Measurements from ENCODE around the gene MARCHF4. TPM values are rescaled to one million over a fixed set of nuclear protein-coding genes. Genes with fewer than 3 reads are reported as not detected.
"Not testable (repeated sequence)": the region's sequence is repeated elsewhere in the genome, so short reads cannot be mapped to it uniquely, and the experiment has no call there.

MARCHF4 gene
- total RNA-seq, 4 donors from 2014 or later = not detected

- Histone ChIP-seq H3K27me3 (peaks cover 0 to 5% (median 0%) of the 10 kb centered on the region in 4 donors), H3K4me3 (no peak overlapping the region), H3K27ac (no peak overlapping the region), H3K4me1 (no peaks in the 10 kb centered on the region), H3K9me3 (no peaks in the 10 kb centered on the region), H3K36me3 (no peaks in the 10 kb centered on the region)
- whole genome bisulfite sequencing, 2 donors = 41 to 43% methylated on average over 4 to 6 of the region's 6 CpGs
- no peak for DNase-seq
- intact Hi-C loops (cut with DNase I) = no loop called here
- TF ChIP-seq, protein P1, sequence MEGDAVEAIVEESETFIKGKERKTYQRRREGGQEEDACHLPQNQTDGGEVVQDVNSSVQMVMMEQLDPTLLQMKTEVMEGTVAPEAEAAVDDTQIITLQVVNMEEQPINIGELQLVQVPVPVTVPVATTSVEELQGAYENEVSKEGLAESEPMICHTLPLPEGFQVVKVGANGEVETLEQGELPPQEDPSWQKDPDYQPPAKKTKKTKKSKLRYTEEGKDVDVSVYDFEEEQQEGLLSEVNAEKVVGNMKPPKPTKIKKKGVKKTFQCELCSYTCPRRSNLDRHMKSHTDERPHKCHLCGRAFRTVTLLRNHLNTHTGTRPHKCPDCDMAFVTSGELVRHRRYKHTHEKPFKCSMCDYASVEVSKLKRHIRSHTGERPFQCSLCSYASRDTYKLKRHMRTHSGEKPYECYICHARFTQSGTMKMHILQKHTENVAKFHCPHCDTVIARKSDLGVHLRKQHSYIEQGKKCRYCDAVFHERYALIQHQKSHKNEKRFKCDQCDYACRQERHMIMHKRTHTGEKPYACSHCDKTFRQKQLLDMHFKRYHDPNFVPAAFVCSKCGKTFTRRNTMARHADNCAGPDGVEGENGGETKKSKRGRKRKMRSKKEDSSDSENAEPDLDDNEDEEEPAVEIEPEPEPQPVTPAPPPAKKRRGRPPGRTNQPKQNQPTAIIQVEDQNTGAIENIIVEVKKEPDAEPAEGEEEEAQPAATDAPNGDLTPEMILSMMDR (IDR thresholded peaks at IDR 0.05) = no peak
- TF ChIP-seq POLR2A (IDR thresholded peaks at IDR 0.05) = no peak
Observed at GRCh38 chr2:216391401-216391800, 19.1 kb upstream of the MARCHF4 start.

DNA sequence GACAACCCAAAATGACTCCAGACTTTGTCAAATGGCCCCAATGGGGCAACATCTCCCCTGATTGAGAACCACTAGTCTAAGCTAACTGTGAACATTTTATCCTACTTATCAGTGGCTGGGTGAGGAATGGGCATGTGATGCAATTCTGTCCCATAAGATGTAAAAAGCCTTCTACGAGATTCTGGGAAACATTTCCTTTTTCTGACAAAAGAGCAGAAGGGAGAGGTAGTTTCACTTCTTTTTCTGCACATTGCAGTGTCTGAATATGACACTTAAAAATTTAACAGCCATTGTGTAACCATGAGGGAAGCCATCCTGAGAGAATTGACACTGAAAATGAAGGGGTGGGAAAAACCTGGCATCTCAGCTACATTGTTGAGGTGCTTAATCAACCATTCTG lies 17.3 kb upstream of the MARCHF4 start:
- no peaks in the 10 kb centered on the region for H3K36me3 ChIP-seq
- H3K9me3 ChIP-seq = no peaks in the 10 kb centered on the region
- intact Hi-C loops (cut with DNase I) = no loop called here
- no peak for TF ChIP-seq POLR2A (IDR thresholded peaks at IDR 0.05)
- TF ChIP-seq, protein P1 (IDR thresholded peaks at IDR 0.05) = no peak
- no peak for DNase-seq
- no peaks in the 10 kb centered on the region for H3K4me1 ChIP-seq
- peaks cover 0 to 5% (median 0%) of the 10 kb centered on the region in 4 donors for H3K27me3 ChIP-seq
- no peak overlapping the region for H3K27ac ChIP-seq
- 40 to 54% methylated on average over 1 of the region's 1 CpG for WGBS, 2 donors
- H3K4me3 ChIP-seq = no peak overlapping the region

DNA sequence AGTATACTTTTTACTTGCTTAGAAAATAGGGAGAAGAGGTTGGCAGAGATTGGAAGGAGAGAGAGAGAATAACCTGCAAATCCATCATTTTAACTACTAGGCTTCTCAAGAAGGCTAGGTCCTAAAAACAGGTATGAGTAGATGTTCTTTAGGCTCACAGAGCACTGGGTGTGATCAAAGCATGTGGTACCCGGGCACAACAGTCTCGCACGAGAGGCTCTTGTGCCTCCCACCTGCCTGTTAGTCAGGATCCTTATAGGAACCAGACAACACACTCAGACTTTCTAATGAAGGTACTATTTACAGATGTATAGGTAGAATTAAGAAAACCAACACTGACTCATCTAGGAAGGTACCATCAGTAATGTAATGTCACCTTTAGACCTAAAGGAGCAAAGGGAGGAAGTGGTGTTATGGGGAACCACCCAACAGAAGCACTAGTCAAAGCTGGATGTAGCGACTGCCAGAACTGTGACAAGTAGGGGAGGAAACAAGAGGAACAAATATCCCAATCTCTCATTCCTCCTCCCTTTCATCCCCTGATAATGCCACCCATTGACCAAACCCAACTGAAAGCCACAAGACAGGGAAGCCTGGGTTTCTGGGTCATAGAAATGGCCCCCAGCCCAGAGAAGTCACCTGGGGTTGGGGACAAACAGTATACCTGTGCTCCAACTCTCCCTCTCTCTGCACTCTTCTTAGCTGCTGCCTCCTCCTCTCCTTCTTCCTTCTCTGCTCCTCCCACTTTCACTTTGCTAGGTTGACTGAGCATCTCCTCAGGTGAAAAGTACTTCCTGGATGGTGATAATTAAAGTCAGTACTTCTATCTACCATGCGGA lies 16.0 kb upstream of the MARCHF4 start:
- Histone ChIP-seq H3K4me1 (no peaks in the 10 kb centered on the region), H3K36me3 (no peaks in the 10 kb centered on the region), H3K27me3 (peaks cover 0 to 5% (median 0%) of the 10 kb centered on the region in 4 donors), H3K27ac (no peak overlapping the region), H3K4me3 (no peak overlapping the region), H3K9me3 (no peaks in the 10 kb centered on the region)
- no peak for DNase-seq
- TF ChIP-seq, protein P1 (IDR thresholded peaks at IDR 0.05) = no peak
- WGBS, 2 donors = 73 to 76% methylated on average over 5 of the region's 5 CpGs
- intact Hi-C loops (cut with DNase I) = no loop called here

- Histone ChIP-seq H3K9me3 (no peaks in the 10 kb centered on the region), H3K4me1 (no peaks in the 10 kb centered on the region), H3K27ac (no peak overlapping the region), H3K27me3 (peaks cover 0 to 5% (median 0%) of the 10 kb centered on the region in 4 donors), H3K36me3 (no peaks in the 10 kb centered on the region), H3K4me3 (no peak overlapping the region)
- 92% methylated on average over 2 of the region's 2 CpGs for WGBS, 2 donors
- intact Hi-C loops (cut with DNase I) = no loop called here
- DNase-seq = no peak
- TF ChIP-seq, protein P1 (IDR thresholded peaks at IDR 0.05) = no peak
- no peak for TF ChIP-seq POLR2A (IDR thresholded peaks at IDR 0.05)
Observed at GRCh38 chr2:216387262-216387661, 15.0 kb upstream of the MARCHF4 start.

DNA sequence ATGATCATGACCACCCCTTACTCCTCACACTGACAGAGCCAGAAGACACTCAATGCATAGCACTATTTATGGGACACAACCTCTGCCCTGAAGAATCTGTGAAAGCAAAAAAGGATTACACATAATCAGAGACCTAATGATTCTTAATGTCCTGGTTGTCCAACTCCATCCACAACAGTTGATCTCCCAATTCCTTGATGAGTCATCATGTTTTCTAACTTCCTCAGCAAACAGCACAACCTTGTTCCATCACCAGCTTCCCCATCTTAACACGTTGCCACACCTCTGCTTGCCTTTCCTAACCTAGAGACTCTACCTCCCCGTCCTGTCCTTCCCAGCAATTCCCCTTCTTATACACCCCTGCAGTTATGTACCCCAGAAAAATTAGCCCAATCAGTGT lies 13.2 kb upstream of the MARCHF4 start:
- H3K4me3 ChIP-seq = no peak overlapping the region
- H3K27me3 ChIP-seq = peaks cover 0 to 5% (median 0%) of the 10 kb centered on the region in 4 donors
- DNase-seq = no peak
- H3K4me1 ChIP-seq = no peaks in the 10 kb centered on the region
- intact Hi-C loops (cut with DNase I) = no loop called here
- WGBS, 2 donors = 50 to 57% methylated on average over 2 of the region's 2 CpGs
- no peak overlapping the region for H3K27ac ChIP-seq
- TF ChIP-seq, protein P1 (IDR thresholded peaks at IDR 0.05) = no peak
- TF ChIP-seq POLR2A (IDR thresholded peaks at IDR 0.05) = no peak
- no peaks in the 10 kb centered on the region for H3K9me3 ChIP-seq
- H3K36me3 ChIP-seq = no peaks in the 10 kb centered on the region

- H3K27me3 ChIP-seq; H3K27ac ChIP-seq; intact Hi-C loops (cut with DNase I); H3K9me3 ChIP-seq; DNase-seq; H3K36me3 ChIP-seq; H3K4me3 ChIP-seq; H3K4me1 ChIP-seq: not testable (repeated sequence)
- WGBS, 2 donors = 67 to 75% methylated on average over 2 of the region's 2 CpGs
Observed at GRCh38 chr2:216384409-216384808, 12.1 kb upstream of the MARCHF4 start.
